SW 1271 (cell line): Measurements from ENCODE around the gene TAF11L10.
"Not testable (repeated sequence)": the region's sequence is repeated elsewhere in the genome, so short reads cannot be mapped to it uniquely, and the experiment has no call there.

Source experiments
- DNase-seq, 2 experiments: peaks; one replicate each; lab custom pipeline; 2025; lab: John Stamatoyannopoulos, UW

TAF11L10 gene

GRCh38 chr5:17597728-17598127, at the start of gene TAF11L10:
Gene TAF11L10, minus strand, starts transcription at chr5:17597828.
- not testable (repeated sequence) for DNase-seq

GRCh38 chr5:17634160-17634559, 36.5 kb upstream of the TAF11L10 start, which contains the start of gene TAF11L14:
Gene TAF11L14, plus strand, starts transcription at chr5:17634460.
- DNase-seq, result no peak

GRCh38 chr5:17631788-17632187, 34.2 kb upstream of the TAF11L10 start, which contains the start of gene TAF11L13:
Gene TAF11L13, plus strand, starts transcription at chr5:17632088.
- not testable (repeated sequence) for DNase-seq

GRCh38 chr5:17625686-17626085, 28.1 kb upstream of the TAF11L10 start:
- DNase-seq, result no peak

- DNase-seq, result no peak
Measured at GRCh38 chr5:17620627-17621026, 23.0 kb upstream of the TAF11L10 start.

- DNase-seq, result no peak
Measured at GRCh38 chr5:17619354-17619753, 21.7 kb upstream of the TAF11L10 start.

- DNase-seq, result no peak
Measured at GRCh38 chr5:17614872-17615605, 17.4 kb upstream of the TAF11L10 start.

- not testable (repeated sequence) for DNase-seq
Measured at GRCh38 chr5:17610092-17610491, 12.5 kb upstream of the TAF11L10 start, which contains the start of gene TAF11L12. Gene TAF11L12, plus strand, starts transcription at chr5:17610392.

GRCh38 chr5:17607461-17607860, 9.8 kb upstream of the TAF11L10 start:
- DNase-seq, result not testable (repeated sequence)

GRCh38 chr5:17604951-17605350, 7.3 kb upstream of the TAF11L10 start:
- no peak for DNase-seq

- DNase-seq, result not testable (repeated sequence)
Measured at GRCh38 chr5:17603880-17604279, 6.3 kb upstream of the TAF11L10 start, which contains the start of gene TAF11L11. Gene TAF11L11, plus strand, starts transcription at chr5:17604183.

GRCh38 chr5:17594255-17594654, 3.4 kb downstream of the TAF11L10 start, which contains the start of gene TAF11L9:
Gene TAF11L9, minus strand, starts transcription at chr5:17594394.
- not testable (repeated sequence) for DNase-seq

- not testable (repeated sequence) for DNase-seq
Measured at GRCh38 chr5:17590860-17591259, 6.8 kb downstream of the TAF11L10 start, which contains the start of gene TAF11L8. Gene TAF11L8, minus strand, starts transcription at chr5:17590960.

- DNase-seq, result not testable (repeated sequence)
Measured at GRCh38 chr5:17585658-17586057, 12.0 kb downstream of the TAF11L10 start, which contains the start of gene TAF11L7. Gene TAF11L7, minus strand, starts transcription at chr5:17585758.
